K562 (cell line): Measurements from ENCODE around the gene RAD50. TPM values are rescaled to one million over a fixed set of nuclear protein-coding genes. Genes with fewer than 3 reads are reported as not detected.

Experiments
- BACH1 ChIP-seq: fragments of 200-800 bp; sonication (Bioruptor generic); IDR thresholded peaks from 2 replicates; pipeline ENCODE4 v1.6.1; 2016; ENCODE audit warnings: missing genetic modification characterization, missing compliant biosample characterization
- BCL6 ChIP-seq: fragments of 250-450 bp; sonication (Bioruptor Pico); IDR thresholded peaks from 2 replicates; pipeline ENCODE4 v1.4.0; 2020
- FOS ChIP-seq: IDR thresholded peaks from 3 replicates; pipeline ENCODE4 v1.6.1; 2011; ENCODE audit not compliant: insufficient read length; ENCODE audit errors: extremely low read depth
- GATAD2A ChIP-seq: fragments of 450-650 bp; IDR thresholded peaks from 2 replicates; pipeline ENCODE4 v1.6.1; 2017
- HNRNPL ChIP-seq: fragments of 200-400 bp; formaldehyde crosslinking; IDR thresholded peaks from 2 replicates; pipeline ENCODE4 v1.6.1; 2017; ENCODE audit warnings: low read depth, mild to moderate bottlenecking, low read length
- JUN ChIP-seq, 2 experiments: sonication (generic) in 1 of 2; formaldehyde crosslinking in 1 of 2; IDR thresholded peaks; 2 replicates each; pipeline versions ENCODE4 v1.6.1 to v1.8.0; 2012 to 2022; ENCODE audit warnings: borderline replicate concordance in 2 of 2, mild to moderate bottlenecking in 2 of 2, improper control_type of control experiment in 1 of 2, low read depth in 1 of 2, low read length in 1 of 2, missing genetic modification reagents in 1 of 2
- KDM1A ChIP-seq, 2 experiments: fragments of 450-650 bp; IDR thresholded peaks; 2 replicates each; pipeline ENCODE4 v1.6.1; 2016; ENCODE audit warnings: mild to moderate bottlenecking in 2 of 2
- NR3C1 ChIP-seq: sonication (generic); formaldehyde crosslinking; IDR thresholded peaks from 2 replicates; pipeline ENCODE4 v1.8.1; 2022; ENCODE audit warnings: missing genetic modification reagents
- OTX1 ChIP-seq: fragments of 450-650 bp; formaldehyde crosslinking; IDR thresholded peaks from 2 replicates; pipeline ENCODE4 v1.4.0; 2022; ENCODE audit warnings: mild to moderate bottlenecking
- PATZ1 ChIP-seq: fragments of 250-450 bp; sonication (Bioruptor Pico); IDR thresholded peaks from 2 replicates; pipeline ENCODE4 v1.5.0; 2020; ENCODE audit warnings: mild to moderate bottlenecking, borderline replicate concordance
- PHF8 ChIP-seq: fragments of 200-600 bp; sonication (generic); IDR thresholded peaks from 2 replicates; pipeline ENCODE4 v1.6.1; 2012; ENCODE audit warnings: mixed run types, mild to moderate bottlenecking, inconsistent platforms, low read length, moderate library complexity, borderline replicate concordance
- POLR2B ChIP-seq: fragments of 450-650 bp; IDR thresholded peaks from 2 replicates; pipeline ENCODE4 v1.6.1; 2018; ENCODE audit warnings: low read depth; ENCODE audit not compliant: partially characterized antibody
- RNF2 ChIP-seq: sonication (generic); IDR thresholded peaks from 2 replicates; pipeline ENCODE4 v1.6.1; 2016
- RREB1 ChIP-seq: fragments of 250-450 bp; sonication (Bioruptor Pico); IDR thresholded peaks from 2 replicates; pipeline ENCODE4 v1.4.0; 2020
- SAFB2 ChIP-seq: fragments of 200-400 bp; formaldehyde crosslinking; IDR thresholded peaks from 2 replicates; pipeline ENCODE4 v1.6.1; 2018; ENCODE audit warnings: borderline replicate concordance, low read length, low read depth, moderate library complexity; ENCODE audit not compliant: severe bottlenecking
- SMARCB1 ChIP-seq: IDR thresholded peaks from 2 replicates; pipeline ENCODE4 v1.6.1; 2011; ENCODE audit warnings: improper control_type of control experiment, low read depth; ENCODE audit not compliant: insufficient read length
- ZNF124 ChIP-seq: sonication (generic); formaldehyde crosslinking; IDR thresholded peaks from 2 replicates; pipeline ENCODE4 v1.8.1; 2022; ENCODE audit warnings: missing genetic modification reagents
- ZNF253 ChIP-seq: fragments of 250-450 bp; sonication (Bioruptor Pico); conservative IDR thresholded peaks from 2 replicates; pipeline ENCODE4 v1.6.1; 2021; ENCODE audit warnings: mild to moderate bottlenecking
- ZNF274 ChIP-seq: IDR thresholded peaks from 2 replicates; pipeline ENCODE4 v1.6.1; 2011; ENCODE audit warnings: low read depth, mild to moderate bottlenecking, low read length, moderate library complexity, borderline replicate concordance
- ZNF507 ChIP-seq: conservative IDR thresholded peaks from 2 replicates; pipeline ENCODE4 v1.6.1; 2017; ENCODE audit warnings: missing genetic modification characterization, missing compliant biosample characterization
- ZNF695 ChIP-seq: fragments of 450-650 bp; formaldehyde crosslinking; IDR thresholded peaks from 2 replicates; pipeline ENCODE4 v1.4.0; 2020; ENCODE audit warnings: mild to moderate bottlenecking, moderate library complexity
- ZNF780A ChIP-seq: fragments of 250-450 bp; sonication (Bioruptor Pico); IDR thresholded peaks from 2 replicates; pipeline ENCODE4 v1.5.0; 2021; ENCODE audit warnings: mild to moderate bottlenecking
- polyA plus RNA-seq, 8 experiments: library from polyadenylated mRNA; depleted of rRNA in 4 of 8; stranded (reverse) in 5 of 8; unstranded in 3 of 8; fragments of >200 nt; fragmentation: Nextera tagmentation in 2 of 8; fragmentation: Illumina TruSeq in 1 of 8; extraction: Ambion mirVana in 2 of 8; extraction: Trizol in 1 of 8; gene quantifications; 2 replicates each; pipeline versions ENCODE4 v1.2.1 to v1.2.3, GENCODE V29; 2011 to 2014; ENCODE audit warnings: inconsistent platforms in 1 of 8, missing spikeins in 1 of 8
- total RNA-seq, 7 experiments: library from RNA; depleted of rRNA in 6 of 7; stranded (reverse); fragments of >200 nt in 6 of 7; fragmentation: Illumina TruSeq in 2 of 7; extraction: Trizol in 2 of 7; gene quantifications; 2 replicates each; pipeline versions ENCODE4 v1.2.1 to v1.2.3, GENCODE V29; 2011 to 2021; ENCODE audit warnings: low replicate concordance in 1 of 7

The RAD50 gene
- total and polyA plus RNA-seq, 9 of the 15 experiments (the other 6 are each of a cell fraction or from before 2014, with no cell fraction given): 15.3 to 74.2 (median 44.1) TPM

- peak; percentile 93 for TF ChIP-seq BCL6 (CRISPR knock-in tag)
- no peak for TF ChIP-seq JUN (IDR thresholded peaks at IDR 0.05; ENCODE audit: borderline replicate concordance, low read depth, low read length)
- TF ChIP-seq JUN (CRISPR knock-in tag; IDR thresholded peaks at IDR 0.05; ENCODE audit: borderline replicate concordance): no peak
- 0 out of 2 replicates have a peak, but pooled peaks have one; percentile 71 for TF ChIP-seq ZNF253 (CRISPR knock-in tag)
- peak; percentile 54 for TF ChIP-seq POLR2B
- TF ChIP-seq BACH1 (tag): peak; percentile 84; the same call in 1 of the 2 replicates
- TF ChIP-seq SMARCB1: no peak
- peak; percentile 81 for TF ChIP-seq GATAD2A
- TF ChIP-seq OTX1 (CRISPR knock-in tag): peak; percentile 94; the same call in 1 of the 2 replicates
- 0 out of 2 replicates have a peak, but pooled peaks have one; percentile 39 for TF ChIP-seq HNRNPL
- no peak for TF ChIP-seq NR3C1 (CRISPR knock-in tag)
- peak; percentile 91; the same call in 1 of the 2 replicates for TF ChIP-seq PATZ1 (CRISPR knock-in tag)
- TF ChIP-seq PHF8: no peak
- TF ChIP-seq RNF2: peak; percentile 65; the same call in 1 of the 2 replicates
- TF ChIP-seq ZNF780A (CRISPR knock-in tag): 0 out of 2 replicates have a peak, but pooled peaks have one; percentile 47
- no peak for TF ChIP-seq KDM1A (IDR thresholded peaks at IDR 0.05)
- no peak for TF ChIP-seq FOS
- TF ChIP-seq ZNF124 (CRISPR knock-in tag): no peak
- no peak for TF ChIP-seq ZNF274
- peak; percentile 51 for TF ChIP-seq ZNF507
- TF ChIP-seq SAFB2: no peak
- TF ChIP-seq RREB1 (CRISPR knock-in tag): peak; percentile 95
- peak; percentile 92 for TF ChIP-seq ZNF695 (CRISPR knock-in tag)
Measured at GRCh38 chr5:132666310-132667123, 109.7 kb downstream of the RAD50 start (continued).
